Liver (tissue), 3 donors: ENCODE measurements around the gene B4GALT2.

ENCODE experiments used
- ATF3 ChIP-seq: IDR thresholded peaks from 2 replicates; pipeline ENCODE4 v1.6.1; 2016; ENCODE audit warnings: antibody characterized with exemption
- EGR1 ChIP-seq, 2 donors: IDR thresholded peaks; 2 replicates each; pipeline ENCODE4 v1.6.1; 2016 to 2018; ENCODE audit warnings: antibody characterized with exemption in 2 of 2, low read depth in 2 of 2
- FOXA1 ChIP-seq: IDR thresholded peaks from 2 replicates; pipeline ENCODE4 v1.6.1; 2016; ENCODE audit warnings: antibody characterized with exemption
- GABPA ChIP-seq, 2 donors: IDR thresholded peaks in 1 of 2; conservative IDR thresholded peaks in 1 of 2; 2 replicates each; pipeline ENCODE4 v1.6.1; 2016; ENCODE audit warnings: antibody characterized with exemption in 2 of 2, mild to moderate bottlenecking in 1 of 2, moderate library complexity in 1 of 2
- HNF4G ChIP-seq: IDR thresholded peaks from 2 replicates; pipeline ENCODE4 v1.6.1; 2016; ENCODE audit warnings: antibody characterized with exemption
- JUND ChIP-seq, 2 donors: IDR thresholded peaks; 2 replicates each; pipeline ENCODE4 v1.6.1; 2016; ENCODE audit warnings: antibody characterized with exemption in 2 of 2
- RAD21 ChIP-seq, 2 donors: IDR thresholded peaks; 2 replicates each; pipeline ENCODE4 v1.6.1; 2016; ENCODE audit warnings: antibody characterized with exemption in 2 of 2, mild to moderate bottlenecking in 2 of 2
- SP1 ChIP-seq: IDR thresholded peaks from 2 replicates; pipeline ENCODE4 v1.6.1; 2018; ENCODE audit warnings: antibody characterized with exemption, mild to moderate bottlenecking
- TAF1 ChIP-seq: conservative IDR thresholded peaks from 2 replicates; pipeline ENCODE4 v1.6.1; 2016; ENCODE audit warnings: antibody characterized with exemption, mild to moderate bottlenecking
- YY1 ChIP-seq: IDR thresholded peaks from 2 replicates; pipeline ENCODE4 v1.6.1; 2016; ENCODE audit warnings: antibody characterized with exemption, mild to moderate bottlenecking
- ZBTB33 ChIP-seq: IDR thresholded peaks from 2 replicates; pipeline ENCODE4 v1.6.1; 2016; ENCODE audit warnings: antibody characterized with exemption
- TF ChIP-seq, protein P1 (sequence below): IDR thresholded peaks from 2 replicates; pipeline ENCODE4 v1.6.1; 2016; ENCODE audit warnings: antibody characterized with exemption, mild to moderate bottlenecking
- TF ChIP-seq, protein P2 (sequence below): fragments of 150-350 bp; IDR thresholded peaks from 2 replicates; pipeline ENCODE4 v1.5.1; 2017; ENCODE audit warnings: improper control_type of control experiment, low read depth, low read length; ENCODE audit not compliant: missing input control
- TF ChIP-seq, protein P3 (sequence below): IDR thresholded peaks from 2 replicates; pipeline ENCODE4 v1.6.1; 2016; ENCODE audit warnings: antibody characterized with exemption
- donor health status: healthy.
- donor health status: healthy.

DNA sequence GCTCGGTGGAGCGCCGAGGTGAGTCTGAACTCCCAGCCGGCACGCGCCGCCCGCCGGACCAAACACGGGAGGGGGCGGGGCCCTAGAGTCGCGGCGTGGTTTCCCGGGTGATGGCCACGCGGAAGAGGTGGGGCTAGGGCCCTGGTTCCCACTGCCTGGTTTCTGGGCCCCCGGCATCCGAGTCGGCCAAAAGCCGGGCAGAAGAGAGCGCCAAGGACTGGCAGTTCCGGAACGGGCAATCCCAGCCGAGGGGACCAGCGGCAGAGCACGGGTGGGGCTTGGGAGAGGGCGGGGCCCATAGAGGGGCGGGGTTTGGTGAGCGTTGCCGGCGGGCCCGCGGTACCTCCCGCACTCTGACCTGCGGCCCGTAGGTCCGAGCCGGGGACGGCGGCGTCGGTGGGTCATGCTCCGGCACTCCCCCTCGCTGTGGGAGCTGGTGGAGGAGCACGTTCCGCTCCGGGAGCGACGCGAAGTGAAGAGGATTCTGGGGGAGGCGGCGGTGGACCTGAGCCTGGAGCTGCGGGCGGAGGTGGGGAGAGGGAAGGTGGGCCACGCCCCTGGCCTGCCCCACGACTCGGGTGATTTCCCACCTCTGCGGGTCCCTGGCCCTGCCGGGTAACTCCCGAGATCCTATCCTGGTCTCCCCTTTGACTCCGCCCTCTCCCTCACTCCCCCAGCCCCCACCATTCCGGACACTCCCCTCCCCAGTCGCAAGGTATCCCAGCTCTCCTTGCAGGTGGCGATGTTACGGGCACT, 12.6 kb downstream of the B4GALT2 start, which contains the start of gene CCDC24:
- TF ChIP-seq, protein P1, sequence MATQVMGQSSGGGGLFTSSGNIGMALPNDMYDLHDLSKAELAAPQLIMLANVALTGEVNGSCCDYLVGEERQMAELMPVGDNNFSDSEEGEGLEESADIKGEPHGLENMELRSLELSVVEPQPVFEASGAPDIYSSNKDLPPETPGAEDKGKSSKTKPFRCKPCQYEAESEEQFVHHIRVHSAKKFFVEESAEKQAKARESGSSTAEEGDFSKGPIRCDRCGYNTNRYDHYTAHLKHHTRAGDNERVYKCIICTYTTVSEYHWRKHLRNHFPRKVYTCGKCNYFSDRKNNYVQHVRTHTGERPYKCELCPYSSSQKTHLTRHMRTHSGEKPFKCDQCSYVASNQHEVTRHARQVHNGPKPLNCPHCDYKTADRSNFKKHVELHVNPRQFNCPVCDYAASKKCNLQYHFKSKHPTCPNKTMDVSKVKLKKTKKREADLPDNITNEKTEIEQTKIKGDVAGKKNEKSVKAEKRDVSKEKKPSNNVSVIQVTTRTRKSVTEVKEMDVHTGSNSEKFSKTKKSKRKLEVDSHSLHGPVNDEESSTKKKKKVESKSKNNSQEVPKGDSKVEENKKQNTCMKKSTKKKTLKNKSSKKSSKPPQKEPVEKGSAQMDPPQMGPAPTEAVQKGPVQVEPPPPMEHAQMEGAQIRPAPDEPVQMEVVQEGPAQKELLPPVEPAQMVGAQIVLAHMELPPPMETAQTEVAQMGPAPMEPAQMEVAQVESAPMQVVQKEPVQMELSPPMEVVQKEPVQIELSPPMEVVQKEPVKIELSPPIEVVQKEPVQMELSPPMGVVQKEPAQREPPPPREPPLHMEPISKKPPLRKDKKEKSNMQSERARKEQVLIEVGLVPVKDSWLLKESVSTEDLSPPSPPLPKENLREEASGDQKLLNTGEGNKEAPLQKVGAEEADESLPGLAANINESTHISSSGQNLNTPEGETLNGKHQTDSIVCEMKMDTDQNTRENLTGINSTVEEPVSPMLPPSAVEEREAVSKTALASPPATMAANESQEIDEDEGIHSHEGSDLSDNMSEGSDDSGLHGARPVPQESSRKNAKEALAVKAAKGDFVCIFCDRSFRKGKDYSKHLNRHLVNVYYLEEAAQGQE, result peak; percentile 35
- TF ChIP-seq, protein P2, sequence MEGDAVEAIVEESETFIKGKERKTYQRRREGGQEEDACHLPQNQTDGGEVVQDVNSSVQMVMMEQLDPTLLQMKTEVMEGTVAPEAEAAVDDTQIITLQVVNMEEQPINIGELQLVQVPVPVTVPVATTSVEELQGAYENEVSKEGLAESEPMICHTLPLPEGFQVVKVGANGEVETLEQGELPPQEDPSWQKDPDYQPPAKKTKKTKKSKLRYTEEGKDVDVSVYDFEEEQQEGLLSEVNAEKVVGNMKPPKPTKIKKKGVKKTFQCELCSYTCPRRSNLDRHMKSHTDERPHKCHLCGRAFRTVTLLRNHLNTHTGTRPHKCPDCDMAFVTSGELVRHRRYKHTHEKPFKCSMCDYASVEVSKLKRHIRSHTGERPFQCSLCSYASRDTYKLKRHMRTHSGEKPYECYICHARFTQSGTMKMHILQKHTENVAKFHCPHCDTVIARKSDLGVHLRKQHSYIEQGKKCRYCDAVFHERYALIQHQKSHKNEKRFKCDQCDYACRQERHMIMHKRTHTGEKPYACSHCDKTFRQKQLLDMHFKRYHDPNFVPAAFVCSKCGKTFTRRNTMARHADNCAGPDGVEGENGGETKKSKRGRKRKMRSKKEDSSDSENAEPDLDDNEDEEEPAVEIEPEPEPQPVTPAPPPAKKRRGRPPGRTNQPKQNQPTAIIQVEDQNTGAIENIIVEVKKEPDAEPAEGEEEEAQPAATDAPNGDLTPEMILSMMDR, result no peak
- no peak for TF ChIP-seq RAD21 (IDR thresholded peaks at IDR 0.05)
- no peak for TF ChIP-seq ZBTB33
- TF ChIP-seq GABPA (IDR thresholded peaks at IDR 0.05 in 1 of 2, conservative IDR thresholded peaks at IDR 0.05 in 1 of 2), result peak in 1 of 2 donors; percentile 75
- TF ChIP-seq ATF3, result no peak
- TF ChIP-seq EGR1 (IDR thresholded peaks at IDR 0.05; ENCODE audit: low read depth in 2 of 2), result peak in 1 of 2 donors; percentile 6
- TF ChIP-seq, protein P3, sequence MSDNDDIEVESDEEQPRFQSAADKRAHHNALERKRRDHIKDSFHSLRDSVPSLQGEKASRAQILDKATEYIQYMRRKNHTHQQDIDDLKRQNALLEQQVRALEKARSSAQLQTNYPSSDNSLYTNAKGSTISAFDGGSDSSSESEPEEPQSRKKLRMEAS, result no peak
- TF ChIP-seq FOXA1, result no peak
- no peak for TF ChIP-seq HNF4G
- TF ChIP-seq JUND (IDR thresholded peaks at IDR 0.05), result peak in 1 of 2 donors; percentile 16
- no peak for TF ChIP-seq SP1
- peak; percentile 47 for TF ChIP-seq YY1
- no peak for TF ChIP-seq TAF1
